K562 (cell line): ENCODE measurements around the gene MYO10. TPM values are rescaled to one million over a fixed set of nuclear protein-coding genes. Genes with fewer than 3 reads are reported as not detected.

Experiments
- ATAC-seq: fragments of 200-7000 bp; cut with Tn5 transposase; 3 replicates; pipeline ENCODE4 v1.9.1; 2020; ENCODE audit warnings: moderate library complexity
- BruUV-seq: library from RNA; stranded (reverse); fragments of 400-500 nt; replicated peaks from 2 replicates; lab custom pipeline; 2021; lab: Mats Ljungman, UMichigan
- CTCF ChIA-PET: fragments of 300-600 bp; formaldehyde crosslinking; extraction: SDS; loops from one replicate; lab custom pipeline; 2021; ENCODE audit warnings: low intra/inter-chr PET ratio; lab: Yijun Ruan, JAX
- POLR2A ChIA-PET: fragments of 300-600, 350-650 bp; sonication (Branson Sonifier 250); formaldehyde crosslinking; extraction: SDS; loops from one replicate; lab custom pipeline; 2021; ENCODE audit warnings: antibody characterized with exemption, inconsistent platforms; lab: Yijun Ruan, JAX
- DNase-seq, 4 experiments: peaks; one replicate each; pipeline versions ENCODE4 v3.0.0 to v3.0.0-alpha.2; 2011 to 2018; ENCODE audit warnings: low spot score in 3 of 4, mixed read lengths in 3 of 4; ENCODE audit errors: extremely low read depth in 1 of 4
- FAIRE-seq: peaks from 2 replicates; lab custom pipeline; 2011; peaks lifted over from hg19 to GRCh38; lab: Jason Lieb, UNC
- H2AFZ ChIP-seq: 2 replicates; pipeline ENCODE4 v1.6.0; 2011; ENCODE audit warnings: low read depth, low read length, control low read depth, inconsistent platforms
- H3K27ac ChIP-seq: fragments of 200-600 bp; 3 replicates; pipeline ENCODE4 v1.8.0; 2011; ENCODE audit warnings: low read depth, mild to moderate bottlenecking, control low read depth, inconsistent platforms, low read length, moderate library complexity, mixed read lengths; ENCODE audit errors: extremely low read depth
- H3K27me3 ChIP-seq, 2 experiments: fragments of 300-600 bp in 1 of 2; 2 replicates in 1 of 2; 3 replicates in 1 of 2; pipeline versions ENCODE4 v1.6.0 to v1.8.0; 2011; ENCODE audit warnings: inconsistent platforms in 2 of 2, low read length in 2 of 2, mild to moderate bottlenecking in 1 of 2, mixed read lengths in 1 of 2, moderate library complexity in 1 of 2; ENCODE audit not compliant: control insufficient read depth in 2 of 2, insufficient read depth in 2 of 2
- H3K36me3 ChIP-seq: fragments of 300-600 bp; 3 replicates; pipeline ENCODE4 v1.8.0; 2011; ENCODE audit warnings: mild to moderate bottlenecking, low read length, inconsistent platforms; ENCODE audit not compliant: control insufficient read depth, insufficient read depth
- H3K4me1 ChIP-seq, 2 experiments: fragments of 200-600 bp in 1 of 2; replicated peaks in 1 of 2; 2 replicates in 1 of 2; 3 replicates in 1 of 2; pipeline versions ENCODE4 v1.5.1 to v1.8.0; 2011; ENCODE audit warnings: inconsistent platforms in 2 of 2, low read length in 2 of 2, mild to moderate bottlenecking in 1 of 2, mixed read lengths in 1 of 2, moderate library complexity in 1 of 2; ENCODE audit not compliant: control insufficient read depth in 2 of 2, insufficient read depth in 2 of 2
- H3K4me2 ChIP-seq: 2 replicates; pipeline ENCODE4 v1.6.1; 2011; ENCODE audit warnings: low read length, control low read depth, inconsistent platforms, mixed read lengths; ENCODE audit not compliant: insufficient read depth
- H3K4me3 ChIP-seq: fragments of 200-600 bp; sonication (generic), shearing (Covaris generic); 2 replicates; pipeline ENCODE4 v1.5.1; 2016; ENCODE audit warnings: control low read depth, inconsistent platforms
- H3K79me2 ChIP-seq: fragments of 200-600 bp; 3 replicates; pipeline ENCODE4 v1.8.0; 2011; ENCODE audit warnings: low read length, inconsistent platforms; ENCODE audit not compliant: control insufficient read depth, insufficient read depth
- H3K9ac ChIP-seq, 2 experiments: 2 replicates each; pipeline versions ENCODE4 v1.6.0 to v1.6.1; 2011; ENCODE audit warnings: low read depth in 2 of 2, low read length in 2 of 2, control low read depth in 1 of 2, inconsistent platforms in 1 of 2, mild to moderate bottlenecking in 1 of 2, mixed read lengths in 1 of 2; ENCODE audit not compliant: insufficient read depth in 1 of 2
- H3K9me1 ChIP-seq: one replicate; pipeline ENCODE4 v1.6.0; 2011; ENCODE audit warnings: inconsistent platforms, mild to moderate bottlenecking, low read length, moderate library complexity; ENCODE audit not compliant: control insufficient read depth, insufficient read depth
- H3K9me3 ChIP-seq: replicated peaks from 2 replicates; pipeline ENCODE4 v1.5.1; 2011; ENCODE audit warnings: low read depth, low read length, inconsistent platforms; ENCODE audit not compliant: control insufficient read depth, insufficient read depth
- H4K20me1 ChIP-seq: replicated peaks from 2 replicates; pipeline ENCODE4 v1.6.1; 2011; ENCODE audit warnings: low read length, inconsistent platforms, mixed read lengths; ENCODE audit not compliant: control insufficient read depth, insufficient read depth
- CBX1 ChIP-seq: sonication (generic); IDR thresholded peaks from 2 replicates; pipeline ENCODE4 v1.6.1; 2016; ENCODE audit warnings: antibody characterized with exemption, low read depth, mild to moderate bottlenecking
- HLTF ChIP-seq: fragments of 450-650 bp; IDR thresholded peaks from 2 replicates; pipeline ENCODE4 v1.6.1; 2016
- HSF4 ChIP-seq: fragments of 250-450 bp; sonication (Bioruptor Pico); IDR thresholded peaks from 2 replicates; pipeline ENCODE4 v2.1.2; 2022; ENCODE audit warnings: mild to moderate bottlenecking, moderate library complexity, borderline replicate concordance
- PATZ1 ChIP-seq: fragments of 250-450 bp; sonication (Bioruptor Pico); IDR thresholded peaks from 2 replicates; pipeline ENCODE4 v1.5.0; 2020; ENCODE audit warnings: mild to moderate bottlenecking, borderline replicate concordance
- PYGO2 ChIP-seq: fragments of 450-650 bp; IDR thresholded peaks from 2 replicates; pipeline ENCODE4 v1.6.1; 2016; ENCODE audit warnings: mild to moderate bottlenecking, missing genetic modification characterization, moderate library complexity, missing compliant biosample characterization
- SMAD1 ChIP-seq: fragments of 150-350 bp; IDR thresholded peaks from 2 replicates; pipeline ENCODE4 v1.6.1; 2014; ENCODE audit warnings: low read length, low read depth; ENCODE audit not compliant: partially characterized antibody
- ZNF512 ChIP-seq: IDR thresholded peaks from 2 replicates; pipeline ENCODE4 v1.6.1; 2016; ENCODE audit warnings: missing genetic modification characterization, missing compliant biosample characterization
- WGBS: fragments of 100-300 bp; shearing (Covaris generic); methylation state at CpG from one replicate; pipeline ENCODE4 v1.1.6; 2016; ENCODE audit warnings: low coverage, mixed read lengths; ENCODE audit not compliant: insufficient coverage; ENCODE audit errors: missing lambda C conversion rate; 5-methylcytosine and 5-hydroxymethylcytosine counted together
- in situ Hi-C: fragments of 300-500 bp; cut with MboI; formaldehyde crosslinking; loops from 4 replicates; pipeline ENCODE4 v1.15.0; 2018; ENCODE audit warnings: inconsistent platforms, mixed read lengths
- intact Hi-C: fragments of 100-400 bp; cut with micrococcal nuclease; formaldehyde crosslinking; loops from 2 replicates; pipeline ENCODE4 v1.14.2; 2022
- polyA plus RNA-seq, 8 experiments: library from polyadenylated mRNA; depleted of rRNA in 4 of 8; stranded (reverse) in 5 of 8; unstranded in 3 of 8; fragments of >200 nt; fragmentation: Nextera tagmentation in 2 of 8; fragmentation: Illumina TruSeq in 1 of 8; extraction: Ambion mirVana in 2 of 8; extraction: Trizol in 1 of 8; gene quantifications; 2 replicates each; pipeline versions ENCODE4 v1.2.1 to v1.2.3, GENCODE V29; 2011 to 2014; ENCODE audit warnings: inconsistent platforms in 1 of 8, missing spikeins in 1 of 8
- total RNA-seq, 7 experiments: library from RNA; depleted of rRNA in 6 of 7; stranded (reverse); fragments of >200 nt in 6 of 7; fragmentation: Illumina TruSeq in 2 of 7; extraction: Trizol in 2 of 7; gene quantifications; 2 replicates each; pipeline versions ENCODE4 v1.2.1 to v1.2.3, GENCODE V29; 2011 to 2021; ENCODE audit warnings: low replicate concordance in 1 of 7

The MYO10 gene
- total and polyA plus RNA-seq, 9 of the 15 experiments (the other 6 are each of a cell fraction or from before 2014, with no cell fraction given): 0.04 to 0.24 TPM; not detected in 7

GRCh38 chr5:16896767-16897166 is 39.3 kb downstream of the MYO10 start:
- Histone ChIP-seq H3K4me3 (no peak overlapping the region), H4K20me1 (no peaks in the 10 kb centered on the region), H3K27me3 (peaks cover 8 to 20% of the 10 kb centered on the region in 2 experiments; a peak in 3 of 5 replicates), H3K27ac (no peak overlapping the region), H3K4me2 (no peak overlapping the region), H3K79me2 (no peaks in the 10 kb centered on the region), H3K36me3 (no peaks in the 10 kb centered on the region), H3K9ac (no peak overlapping the region), H2AFZ (no peak overlapping the region), H3K4me1 (peaks cover 0 to 7% of the 10 kb centered on the region in 2 experiments; a peak in 2 of 5 replicates), H3K9me3 (no peaks in the 10 kb centered on the region), H3K9me1 (no peaks in the 10 kb centered on the region)
- WGBS: 0% methylated on average over 3 of the region's 4 CpGs
- ChIA-PET POLR2A (interaction anchor here (0.6 kb wide), 1 partner anchor 84 kb away, joined by 3 read pairs; no protein-coding TSS in a partner anchor), CTCF (no interaction called here)
- FAIRE-seq (no peak), DNase-seq (no peak), ATAC-seq (no peak)
- BruUV-seq: no TSS peak
- TF ChIP-seq CBX1 (no peak), ZNF512 (tag) (peak; percentile 29; the same call in 1 of the 2 replicates), HLTF (no peak), PYGO2 (no peak), HSF4 (no peak), SMAD1 (no peak), PATZ1 (CRISPR knock-in tag) (no peak)
- intact Hi-C loops (no loop called here), in situ Hi-C loops (no loop called here)
